BJ (cell line): ENCODE results near the gene LCE2C. TPM values are rescaled to one million over a fixed set of nuclear protein-coding genes. Genes with fewer than 3 reads are reported as not detected.
"Not testable (repeated sequence)": the region's sequence is repeated elsewhere in the genome, so short reads cannot be mapped to it uniquely, and the experiment has no call there.

Experiments used
- CTCF ChIA-PET: fragments of 350-600 bp; formaldehyde crosslinking; extraction: SDS; loops from one replicate; lab custom pipeline; 2021; ENCODE audit warnings: antibody characterized with exemption, inconsistent platforms; lab: Yijun Ruan, JAX
- POLR2A ChIA-PET: fragments of 300-600 bp; sonication (Branson Sonifier 250); formaldehyde crosslinking; extraction: SDS; loops from one replicate; lab custom pipeline; 2021; ENCODE audit warnings: antibody characterized with exemption; lab: Charles Lee
- DNase-seq: peaks from one replicate; pipeline ENCODE4 v3.0.0-alpha.2; 2011; ENCODE audit warnings: low read depth
- H3K27me3 ChIP-seq: 2 replicates; pipeline ENCODE4 v1.6.0; 2011; ENCODE audit warnings: low read length; ENCODE audit not compliant: control insufficient read depth, insufficient read depth
- H3K36me3 ChIP-seq: 2 replicates; pipeline ENCODE4 v1.5.1; 2011; ENCODE audit warnings: low read length; ENCODE audit not compliant: control insufficient read depth, insufficient read depth
- H3K4me3 ChIP-seq: 2 replicates; pipeline ENCODE4 v1.5.1; 2011; ENCODE audit warnings: low read depth, mild to moderate bottlenecking, control low read depth, low read length
- polyA plus RNA-seq: library from polyadenylated mRNA; depleted of rRNA; stranded (reverse); fragments of >200 nt; gene quantifications from 2 replicates; pipeline ENCODE4 v1.2.3, GENCODE V29; 2011
- TF ChIP-seq, protein P1 (sequence below): IDR thresholded peaks from 2 replicates; pipeline ENCODE4 v1.5.1; 2011; ENCODE audit warnings: low read depth, mild to moderate bottlenecking, control low read depth, inconsistent platforms, low read length, moderate library complexity; ENCODE audit not compliant: insufficient read depth

The LCE2C gene
- polyA plus RNA-seq, 1 experiment, result not detected

DNA sequence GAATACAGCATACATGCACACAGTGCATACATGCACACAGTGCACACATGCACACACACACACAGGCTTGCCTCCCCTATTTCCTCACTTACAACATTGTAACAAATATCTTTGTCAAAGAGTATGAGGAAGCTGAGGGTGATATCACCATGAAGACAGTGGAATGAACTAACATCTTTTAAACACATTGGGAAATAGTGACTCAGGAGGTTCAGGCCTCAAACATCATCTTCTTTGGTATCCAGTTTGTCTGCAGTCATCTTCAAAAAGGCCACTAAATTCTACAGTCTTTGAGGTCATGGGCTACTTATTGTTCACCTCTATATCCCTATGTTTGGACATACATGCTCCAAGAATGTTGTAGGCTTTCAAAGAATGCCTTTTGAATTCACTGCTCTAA lies 8.8 kb downstream of the LCE2C start:
- Histone ChIP-seq H3K27me3 (no peaks in the 10 kb centered on the region), H3K36me3 (no peaks in the 10 kb centered on the region), H3K4me3 (no peak overlapping the region)
- CTCF ChIA-PET, result no interaction called here
- TF ChIP-seq, protein P1, sequence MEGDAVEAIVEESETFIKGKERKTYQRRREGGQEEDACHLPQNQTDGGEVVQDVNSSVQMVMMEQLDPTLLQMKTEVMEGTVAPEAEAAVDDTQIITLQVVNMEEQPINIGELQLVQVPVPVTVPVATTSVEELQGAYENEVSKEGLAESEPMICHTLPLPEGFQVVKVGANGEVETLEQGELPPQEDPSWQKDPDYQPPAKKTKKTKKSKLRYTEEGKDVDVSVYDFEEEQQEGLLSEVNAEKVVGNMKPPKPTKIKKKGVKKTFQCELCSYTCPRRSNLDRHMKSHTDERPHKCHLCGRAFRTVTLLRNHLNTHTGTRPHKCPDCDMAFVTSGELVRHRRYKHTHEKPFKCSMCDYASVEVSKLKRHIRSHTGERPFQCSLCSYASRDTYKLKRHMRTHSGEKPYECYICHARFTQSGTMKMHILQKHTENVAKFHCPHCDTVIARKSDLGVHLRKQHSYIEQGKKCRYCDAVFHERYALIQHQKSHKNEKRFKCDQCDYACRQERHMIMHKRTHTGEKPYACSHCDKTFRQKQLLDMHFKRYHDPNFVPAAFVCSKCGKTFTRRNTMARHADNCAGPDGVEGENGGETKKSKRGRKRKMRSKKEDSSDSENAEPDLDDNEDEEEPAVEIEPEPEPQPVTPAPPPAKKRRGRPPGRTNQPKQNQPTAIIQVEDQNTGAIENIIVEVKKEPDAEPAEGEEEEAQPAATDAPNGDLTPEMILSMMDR, result no peak
- no peak for DNase-seq
- POLR2A ChIA-PET, result no interaction called here

DNA sequence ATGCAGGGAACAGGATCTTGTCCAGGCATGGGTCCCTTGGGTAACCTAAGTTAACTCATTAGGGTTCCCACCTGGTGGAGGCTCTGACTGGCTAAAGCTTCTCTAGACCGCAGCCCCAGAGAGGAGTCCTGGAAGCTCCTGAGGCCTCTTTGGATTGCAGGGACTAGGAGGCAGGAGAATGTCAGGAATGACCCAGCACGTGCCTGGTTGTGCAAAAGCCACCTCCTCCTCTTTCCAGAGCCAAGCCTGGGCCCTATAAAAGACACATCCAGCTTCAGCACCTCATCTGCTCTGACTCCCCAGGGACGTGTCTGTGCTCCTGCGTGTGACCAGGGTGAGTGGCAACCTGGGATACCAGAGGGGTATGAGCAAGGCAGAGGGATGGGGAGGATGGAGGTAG lies 10.7 kb downstream of the LCE2C start, which contains the start of gene LCE2B:
TSS of gene LCE2B (plus strand) at position 301 of the 400 bp plus-strand sequence. CDS start 721 bp downstream, outside the sequence.
- POLR2A ChIA-PET, CTCF ChIA-PET, DNase-seq, H3K27me3 ChIP-seq, H3K4me3 ChIP-seq, H3K36me3 ChIP-seq: not testable (repeated sequence)

DNA sequence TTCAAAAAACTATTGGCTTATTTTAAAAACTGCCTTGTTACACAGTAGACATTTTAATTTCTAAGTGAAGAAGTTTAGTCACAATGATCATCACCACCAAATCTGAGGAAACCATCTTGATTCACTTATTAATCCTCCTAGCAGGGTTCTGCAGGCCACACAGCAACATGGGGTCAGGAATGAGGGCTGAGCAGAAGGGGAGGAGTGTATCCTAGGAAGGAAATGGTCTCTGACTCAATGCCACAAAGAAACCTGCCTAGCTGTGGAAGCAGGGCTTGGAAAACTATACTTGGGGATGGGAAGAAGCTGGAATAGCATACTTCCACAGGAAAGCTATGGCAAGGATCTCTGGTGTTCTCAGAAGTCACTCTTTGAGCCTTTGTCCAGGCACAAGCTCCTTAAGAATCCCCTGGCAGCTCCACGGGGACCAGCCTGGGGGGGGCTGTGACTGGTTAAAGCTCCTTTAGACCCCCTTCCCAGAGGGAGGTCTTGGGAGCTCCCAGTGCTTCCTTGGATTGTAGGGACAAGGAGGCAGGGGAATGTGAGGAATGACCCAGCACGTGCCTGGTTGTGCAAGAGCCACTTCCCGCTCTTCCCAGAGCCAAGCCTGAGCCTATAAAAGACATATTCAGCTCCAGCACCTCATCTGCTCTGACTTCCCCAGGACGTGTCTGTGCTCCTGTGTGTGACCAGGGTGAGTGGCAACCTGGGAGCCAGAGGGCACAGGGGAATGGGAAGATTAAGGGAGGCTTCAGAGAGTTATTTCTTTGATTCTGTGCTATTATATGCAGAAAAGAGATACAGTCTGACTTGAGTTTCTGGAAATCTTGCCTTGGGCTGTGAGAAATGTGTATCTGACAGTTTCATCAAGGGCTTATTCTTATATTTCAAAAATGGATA lies 22.9 kb downstream of the LCE2C start, which contains the start of gene LCE2A:
TSS of gene LCE2A (plus strand) at position 645 of the 900 bp plus-strand sequence. CDS start 557 bp downstream, outside the sequence.
- TF ChIP-seq, protein P1, result no peak
- no peaks in the 10 kb centered on the region for H3K27me3 ChIP-seq
- DNase-seq, result no peak
- POLR2A ChIA-PET, result no interaction called here
- H3K36me3 ChIP-seq, result no peaks in the 10 kb centered on the region
- CTCF ChIA-PET, result interaction anchor here (1.1 kb wide), 1 partner anchor 47 kb away, joined by 3 read pairs; no protein-coding TSS in a partner anchor
- H3K4me3 ChIP-seq, result no peak within 1 kb of the TSS

DNA sequence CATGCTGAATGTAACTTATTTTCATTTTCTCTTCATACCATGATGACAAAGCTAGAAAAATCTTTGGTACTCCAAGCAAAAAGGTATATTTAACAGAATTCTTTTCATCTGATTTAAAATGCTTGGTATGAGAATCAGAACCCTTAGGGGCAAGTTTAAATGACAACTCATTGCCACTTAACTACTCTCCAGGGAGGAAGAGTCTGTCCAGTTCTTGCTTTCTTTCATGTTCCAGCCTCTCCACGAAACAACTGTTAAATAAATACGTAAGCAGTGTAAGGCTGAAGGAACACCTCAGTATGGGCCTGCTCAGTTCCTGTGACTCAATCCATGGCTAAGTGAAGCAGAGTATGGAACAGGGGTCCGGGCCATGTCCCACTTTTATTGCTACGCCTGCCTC lies 24.7 kb downstream of the LCE2C start:
- ChIA-PET CTCF (no interaction called here), POLR2A (no interaction called here)
- TF ChIP-seq, protein P1, result no peak
- Histone ChIP-seq H3K36me3 (no peaks in the 10 kb centered on the region), H3K27me3 (no peaks in the 10 kb centered on the region), H3K4me3 (no peak overlapping the region)
- DNase-seq, result no peak

DNA sequence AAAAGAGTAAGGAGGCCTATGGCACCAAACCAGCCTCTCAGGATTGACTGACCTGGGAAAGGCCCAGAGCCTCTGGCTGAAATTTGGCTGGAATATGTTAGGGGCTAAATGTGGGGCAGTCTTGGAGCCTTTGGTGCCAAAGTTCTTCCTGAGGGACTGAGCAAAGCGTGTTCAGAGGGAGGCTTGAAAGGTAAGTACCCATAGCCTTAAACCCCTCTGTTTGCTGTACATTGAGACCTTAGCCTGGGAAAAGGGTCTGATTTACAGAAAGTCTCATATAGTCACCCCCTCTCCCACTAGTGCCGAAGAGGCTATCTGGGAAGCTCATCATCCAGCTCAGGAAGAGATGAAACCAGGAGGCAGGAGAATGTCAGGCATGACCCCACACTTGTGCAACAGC lies 32.8 kb downstream of the LCE2C start, which contains the start of gene LCE4A:
TSS of gene LCE4A (plus strand) at position 301 of the 400 bp plus-strand sequence. CDS start 916 bp downstream, outside the sequence.
- no peaks in the 10 kb centered on the region for H3K36me3 ChIP-seq
- TF ChIP-seq, protein P1, result no peak
- H3K4me3 ChIP-seq, result no peak within 1 kb of the TSS
- CTCF ChIA-PET, result no interaction called here
- H3K27me3 ChIP-seq, result no peaks in the 10 kb centered on the region
- POLR2A ChIA-PET, result no interaction called here
- no peak for DNase-seq
